NB4 (cell line): ENCODE results near the gene CNTN5.

ENCODE experiments used
- DNase-seq: peaks from one replicate; pipeline ENCODE4 v3.0.0; 2010; ENCODE audit warnings: low read depth
- H3K4me3 ChIP-seq: one replicate; pipeline ENCODE4 v1.5.1; 2011; ENCODE audit warnings: mild to moderate bottlenecking, low read depth, low read length, moderate library complexity
- MYC ChIP-seq: IDR thresholded peaks from 2 replicates; pipeline ENCODE4 v1.6.1; 2011; ENCODE audit warnings: low read depth, low read length
- POLR2A ChIP-seq: IDR thresholded peaks from 2 replicates; pipeline ENCODE4 v1.6.1; 2011; ENCODE audit warnings: mild to moderate bottlenecking; ENCODE audit not compliant: insufficient read length; ENCODE audit errors: extremely low read depth
- TF ChIP-seq, protein P1 (sequence below): IDR thresholded peaks from one replicate; pipeline ENCODE4 v1.5.1; 2012; ENCODE audit warnings: low read depth, low read length
- TF ChIP-seq, protein P2 (sequence below): IDR thresholded peaks from 2 replicates; pipeline ENCODE4 v1.6.1; 2011; ENCODE audit warnings: low read depth, low read length

The CNTN5 gene

DNA sequence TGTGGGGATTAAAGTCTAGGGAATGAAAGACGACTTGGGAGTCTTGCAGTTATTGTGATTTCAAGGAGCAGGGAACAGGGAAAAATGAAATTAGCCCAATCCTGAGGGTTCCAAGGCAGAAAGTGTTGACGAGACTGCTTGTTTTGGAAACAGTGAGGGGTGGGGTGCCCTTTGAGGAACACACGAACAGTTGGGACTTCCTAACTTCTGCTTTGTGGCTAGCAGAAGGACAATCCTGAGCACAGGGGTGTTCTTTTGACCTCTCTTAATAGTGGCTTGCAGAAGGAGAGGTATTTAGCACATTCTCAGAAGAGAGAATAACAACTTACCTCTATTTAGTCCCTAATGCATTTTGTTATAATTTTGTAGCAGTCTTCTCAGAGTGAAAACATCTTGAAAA, 1120.5 kb downstream of the CNTN5 start:
- TF ChIP-seq, protein P1, sequence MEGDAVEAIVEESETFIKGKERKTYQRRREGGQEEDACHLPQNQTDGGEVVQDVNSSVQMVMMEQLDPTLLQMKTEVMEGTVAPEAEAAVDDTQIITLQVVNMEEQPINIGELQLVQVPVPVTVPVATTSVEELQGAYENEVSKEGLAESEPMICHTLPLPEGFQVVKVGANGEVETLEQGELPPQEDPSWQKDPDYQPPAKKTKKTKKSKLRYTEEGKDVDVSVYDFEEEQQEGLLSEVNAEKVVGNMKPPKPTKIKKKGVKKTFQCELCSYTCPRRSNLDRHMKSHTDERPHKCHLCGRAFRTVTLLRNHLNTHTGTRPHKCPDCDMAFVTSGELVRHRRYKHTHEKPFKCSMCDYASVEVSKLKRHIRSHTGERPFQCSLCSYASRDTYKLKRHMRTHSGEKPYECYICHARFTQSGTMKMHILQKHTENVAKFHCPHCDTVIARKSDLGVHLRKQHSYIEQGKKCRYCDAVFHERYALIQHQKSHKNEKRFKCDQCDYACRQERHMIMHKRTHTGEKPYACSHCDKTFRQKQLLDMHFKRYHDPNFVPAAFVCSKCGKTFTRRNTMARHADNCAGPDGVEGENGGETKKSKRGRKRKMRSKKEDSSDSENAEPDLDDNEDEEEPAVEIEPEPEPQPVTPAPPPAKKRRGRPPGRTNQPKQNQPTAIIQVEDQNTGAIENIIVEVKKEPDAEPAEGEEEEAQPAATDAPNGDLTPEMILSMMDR = no peak
- no peak for TF ChIP-seq MYC
- TF ChIP-seq, protein P2, sequence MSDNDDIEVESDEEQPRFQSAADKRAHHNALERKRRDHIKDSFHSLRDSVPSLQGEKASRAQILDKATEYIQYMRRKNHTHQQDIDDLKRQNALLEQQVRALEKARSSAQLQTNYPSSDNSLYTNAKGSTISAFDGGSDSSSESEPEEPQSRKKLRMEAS = no peak
- no peak for TF ChIP-seq POLR2A
- DNase-seq = no peak
- no peak overlapping the region for H3K4me3 ChIP-seq

DNA sequence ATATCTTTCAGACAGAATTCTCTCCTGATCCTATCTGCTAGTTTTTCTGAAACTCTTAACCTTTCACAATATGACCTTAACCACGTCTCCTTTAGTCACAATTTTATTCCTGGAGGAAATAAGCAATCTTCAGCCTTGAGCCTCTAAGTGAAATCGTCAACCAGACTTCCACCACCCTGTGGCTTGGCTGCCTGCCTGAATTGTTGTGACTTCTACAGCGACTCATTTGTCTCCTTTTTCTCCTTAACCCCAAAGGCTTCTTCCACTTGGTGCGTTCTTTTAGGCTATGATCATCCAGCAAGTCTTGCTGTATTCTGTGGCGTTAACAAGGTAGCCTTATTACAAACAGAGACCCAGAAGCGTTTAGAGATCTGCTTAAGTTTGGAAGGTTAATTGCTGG, 1131.2 kb downstream of the CNTN5 start:
- TF ChIP-seq POLR2A = no peak
- TF ChIP-seq MYC = no peak
- TF ChIP-seq, protein P2 = no peak
- TF ChIP-seq, protein P1 = no peak
- no peak for DNase-seq
- no peak overlapping the region for H3K4me3 ChIP-seq

DNA sequence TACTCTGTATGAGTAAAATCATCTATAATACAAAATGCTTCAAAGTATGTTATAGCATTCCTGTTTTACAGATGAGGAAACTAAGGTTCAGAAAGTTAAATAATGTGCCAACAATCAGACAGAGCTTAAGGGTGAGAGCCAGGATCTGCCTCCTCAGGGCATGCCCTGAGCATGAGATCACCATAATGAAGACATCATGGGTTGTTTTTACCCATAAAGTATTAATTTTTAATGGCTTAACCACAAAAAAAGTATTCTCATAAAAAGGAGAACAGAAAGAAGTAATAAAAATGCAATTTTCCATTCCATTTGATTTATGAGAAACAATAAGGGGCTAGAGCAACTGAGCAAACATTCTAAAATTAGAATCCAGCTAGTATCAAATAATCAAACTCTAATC, 1132.0 kb downstream of the CNTN5 start:
- no peak overlapping the region for H3K4me3 ChIP-seq
- TF ChIP-seq, protein P1 = no peak
- DNase-seq = no peak

DNA sequence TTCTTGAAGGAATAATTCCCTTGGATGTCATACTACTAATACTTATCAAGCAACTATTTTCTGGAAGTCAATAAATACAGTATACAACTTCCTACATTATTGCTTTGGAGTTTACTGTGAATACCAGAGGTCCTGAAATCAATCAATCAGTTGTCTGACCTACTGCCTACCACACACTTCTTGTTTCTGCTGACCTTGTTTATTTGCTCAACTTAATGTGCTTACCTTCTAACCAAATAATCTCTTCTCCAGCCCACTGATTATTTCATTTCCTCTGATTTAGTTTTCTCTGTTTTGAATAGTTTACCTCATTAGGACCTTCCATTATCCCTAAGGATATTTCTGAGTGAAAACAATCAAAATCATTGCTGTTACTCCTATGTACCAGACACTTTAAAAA, 1142.7 kb downstream of the CNTN5 start:
- H3K4me3 ChIP-seq = no peak overlapping the region
- DNase-seq = no peak
- no peak for TF ChIP-seq POLR2A
- TF ChIP-seq, protein P2 = no peak
- TF ChIP-seq, protein P1 = no peak
- no peak for TF ChIP-seq MYC

DNA sequence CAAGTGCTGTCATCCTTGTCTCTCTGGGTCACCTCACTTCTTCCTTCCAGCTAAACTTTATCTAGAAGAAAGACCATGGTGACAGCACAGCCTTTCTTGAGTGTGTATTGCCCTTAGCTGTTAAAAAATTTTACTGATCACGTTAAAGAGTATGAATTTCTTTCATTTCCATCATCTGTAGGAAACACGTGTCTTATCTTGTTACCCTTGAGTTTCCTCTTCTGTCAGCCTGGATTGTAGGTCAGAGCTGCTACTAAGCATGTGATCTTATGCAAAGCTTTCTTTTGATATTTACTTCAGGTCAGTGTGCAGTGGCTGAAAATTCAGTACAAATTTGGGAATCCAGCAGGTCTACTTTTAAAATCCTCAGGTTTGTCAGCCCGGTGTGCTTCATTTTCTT, 1154.1 kb downstream of the CNTN5 start:
- H3K4me3 ChIP-seq = no peak overlapping the region
- no peak for TF ChIP-seq POLR2A
- TF ChIP-seq, protein P1 = no peak
- TF ChIP-seq, protein P2 = no peak
- TF ChIP-seq MYC = no peak

DNA sequence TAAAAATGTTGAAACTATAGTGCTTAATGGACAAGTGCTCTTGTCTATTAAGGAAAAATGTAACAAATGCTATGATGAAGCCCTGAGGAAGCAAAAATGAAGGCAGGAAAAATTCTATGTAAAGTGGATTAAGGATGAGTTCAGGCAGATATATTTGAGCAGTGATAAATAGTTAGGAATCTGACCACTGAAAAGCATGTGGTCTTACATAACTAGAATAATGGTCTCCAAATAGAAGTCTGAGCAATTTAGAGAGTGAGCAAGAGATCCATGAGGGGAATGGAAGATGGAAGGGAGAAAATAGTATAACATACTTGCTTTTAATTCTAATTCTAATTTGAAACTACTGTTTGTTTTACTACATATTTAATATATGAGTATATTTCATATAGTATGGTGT, 1155.7 kb downstream of the CNTN5 start:
- no peak for DNase-seq
- no peak overlapping the region for H3K4me3 ChIP-seq
- TF ChIP-seq, protein P1 = no peak
- TF ChIP-seq, protein P2 = no peak
- TF ChIP-seq POLR2A = no peak
- no peak for TF ChIP-seq MYC

More for the DNA sequence above, 1154.1 kb downstream of the CNTN5 start:
- no peak for DNase-seq
